ENCODE results near the gene OR10H4.
"Not testable (repeated sequence)": the region's sequence is repeated elsewhere in the genome, so short reads cannot be mapped to it uniquely, and the experiment has no call there.

OR10H4 gene

DNA sequence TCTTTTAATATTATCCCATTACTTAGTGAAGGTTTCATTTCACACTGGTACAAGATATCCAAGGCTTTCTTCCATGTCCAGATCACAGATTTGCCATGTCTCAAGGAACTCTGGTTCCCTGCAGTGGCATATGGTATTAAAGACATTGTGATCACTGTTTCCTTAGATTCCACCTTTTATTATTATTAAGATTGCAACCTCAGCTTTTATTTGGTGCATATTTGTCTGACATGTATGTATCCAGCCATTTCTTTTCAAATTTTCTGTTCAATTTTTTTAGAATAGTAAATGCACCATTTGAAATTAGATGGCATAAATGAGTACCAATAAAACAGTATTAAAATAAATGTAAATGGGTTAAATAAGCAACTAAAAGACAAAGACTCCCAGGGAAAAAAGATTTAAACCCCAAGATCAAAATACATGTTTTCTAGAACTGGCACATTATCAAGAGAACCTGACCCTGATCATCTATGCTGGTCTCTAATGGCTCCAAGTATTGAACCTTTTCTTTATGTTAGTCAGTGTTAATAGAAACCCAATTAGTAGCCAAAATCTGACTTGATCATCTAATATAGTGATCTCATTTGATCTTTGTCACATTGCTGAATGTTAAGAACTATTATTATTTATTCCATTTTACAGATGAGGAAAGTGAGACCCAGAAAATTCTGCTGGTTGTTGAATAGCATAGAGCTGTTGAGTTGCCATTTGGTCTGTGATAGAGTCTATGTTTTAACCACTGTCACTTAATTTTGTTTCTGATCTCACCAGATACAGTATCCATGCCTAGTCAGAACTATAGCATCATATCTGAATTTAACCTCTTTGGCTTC, at the start of gene OR10H4:
Gene OR10H4, plus strand, starts transcription at position 786 of the 836 bp plus-strand sequence. Its CDS starts 0 bp downstream, at position 786.
- no peak for DNase-seq (ENCODE audit: low spot score)

DNA sequence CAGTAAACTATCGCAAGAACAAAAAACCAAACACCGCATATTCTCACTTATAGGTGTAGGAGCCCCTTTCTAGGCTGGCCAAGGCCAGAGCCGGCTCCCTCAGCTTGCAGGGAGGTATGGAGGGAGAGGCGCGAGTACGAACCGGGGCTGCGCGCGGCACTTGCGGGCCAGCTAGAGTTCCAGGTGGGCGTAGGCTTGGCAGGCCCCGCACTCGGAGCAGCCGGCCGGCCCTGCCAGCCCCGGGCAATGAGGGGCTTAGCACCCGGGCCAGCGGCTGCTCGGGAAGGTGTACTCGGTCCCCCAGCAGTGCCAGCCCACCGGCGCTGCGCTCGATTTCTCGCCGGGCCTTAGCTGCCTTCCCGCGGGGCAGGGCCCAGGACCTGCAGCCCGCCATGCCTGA, 49.2 kb upstream of the OR10H4 start:
- DNase-seq (ENCODE audit: low spot score) = not testable (repeated sequence)

- not testable (repeated sequence) for DNase-seq (ENCODE audit: low spot score)
Observed at GRCh38 chr19:15900032-15900431, 48.8 kb upstream of the OR10H4 start.

- DNase-seq (ENCODE audit: low spot score) = no peak
Observed at GRCh38 chr19:15900504-15900903, 48.3 kb upstream of the OR10H4 start.

- DNase-seq (ENCODE audit: low spot score) = no peak
Observed at GRCh38 chr19:15902254-15902653, 46.6 kb upstream of the OR10H4 start.

DNA sequence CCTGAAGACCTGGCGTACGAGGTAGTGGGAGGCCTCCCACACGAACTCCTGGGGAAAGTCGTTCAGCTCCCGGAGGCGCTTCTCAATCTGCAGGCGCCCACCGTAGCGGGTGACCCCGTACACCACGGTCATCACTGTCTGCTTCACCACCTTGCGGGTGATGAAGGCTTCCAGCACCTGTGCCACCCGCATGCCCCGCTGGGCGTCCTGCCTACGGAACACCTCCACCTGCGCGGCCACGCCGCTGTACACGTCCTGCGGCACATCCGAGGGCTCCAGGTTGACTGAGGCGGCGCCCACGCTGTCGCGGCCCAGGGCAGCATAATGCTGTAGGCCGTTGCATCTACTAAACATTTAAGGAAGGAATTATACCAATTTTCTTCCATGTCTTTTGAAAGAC, 45.9 kb upstream of the OR10H4 start:
- DNase-seq (ENCODE audit: low spot score) = not testable (repeated sequence)

DNA sequence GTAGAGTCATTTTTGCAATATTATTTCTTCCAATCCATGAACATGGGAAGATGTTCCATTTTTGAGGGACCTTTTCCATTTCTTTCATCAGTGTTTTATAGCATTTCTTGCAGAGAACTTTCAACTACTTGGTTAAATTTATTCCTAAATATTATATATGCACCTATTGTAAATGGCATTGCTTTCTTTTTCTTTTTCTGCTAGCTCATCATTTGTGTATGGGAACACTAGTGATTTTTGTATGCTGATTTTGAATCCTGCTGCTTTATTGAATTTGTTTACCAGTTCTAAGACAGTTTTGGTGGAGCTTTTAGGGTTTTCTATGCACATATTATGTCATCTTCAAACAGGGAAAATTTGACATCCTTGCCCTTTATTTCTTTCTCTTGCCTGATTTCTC, 43.8 kb upstream of the OR10H4 start:
- DNase-seq (ENCODE audit: low spot score) = no peak

DNA sequence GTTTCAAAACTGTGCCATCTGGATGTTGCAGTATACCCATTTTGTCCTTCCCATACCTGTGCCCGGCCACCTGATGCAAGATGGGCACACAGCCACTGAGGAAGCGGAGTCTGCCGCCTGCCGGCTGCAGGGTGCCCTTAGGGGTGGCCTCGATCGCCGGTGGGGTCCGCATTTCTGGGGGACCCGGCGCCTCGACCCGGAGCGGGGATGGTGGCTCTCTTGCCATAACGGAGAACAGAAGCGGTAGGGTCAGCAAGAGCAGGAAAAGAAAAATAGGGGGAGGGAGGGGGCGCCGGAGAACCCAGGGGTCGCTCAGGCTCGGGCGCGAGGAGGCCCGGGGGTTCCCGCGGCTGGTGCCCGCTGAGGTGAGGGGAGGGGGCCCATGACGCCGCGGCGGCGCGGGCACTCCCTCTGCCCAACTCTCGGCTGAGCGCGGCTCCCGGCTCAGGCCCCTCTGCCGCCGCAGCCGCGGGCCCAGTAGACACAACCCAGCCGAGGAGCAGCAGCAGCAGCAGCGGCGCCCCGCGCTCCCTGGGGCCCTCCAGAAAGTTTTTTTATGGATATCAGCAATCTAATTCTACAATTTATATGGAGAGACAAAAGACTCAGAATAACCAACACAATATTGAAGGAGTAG, 37.1 kb upstream of the OR10H4 start:
- DNase-seq (ENCODE audit: low spot score) = peak; percentile 54

DNA sequence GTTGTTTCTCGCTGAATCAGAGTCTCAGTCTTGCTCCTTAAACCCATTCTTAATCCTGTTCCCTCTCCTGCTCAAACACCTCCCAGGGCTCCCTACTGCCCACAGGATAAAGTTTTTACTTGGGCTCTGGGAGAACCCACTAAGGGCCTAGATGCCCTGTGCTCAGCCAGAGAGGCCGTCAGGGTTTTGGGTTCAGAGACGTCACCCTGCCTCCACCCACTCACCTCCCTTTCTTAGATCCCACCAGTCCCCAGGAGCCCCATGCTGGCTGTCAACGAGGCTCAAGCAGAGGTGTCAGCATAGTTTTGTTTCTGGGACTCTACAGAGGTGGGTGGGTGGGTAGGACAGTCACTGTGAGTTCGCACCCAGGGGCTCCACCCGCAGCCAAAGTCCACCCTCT, 35.4 kb upstream of the OR10H4 start:
- no peak for DNase-seq (ENCODE audit: low spot score)

DNA sequence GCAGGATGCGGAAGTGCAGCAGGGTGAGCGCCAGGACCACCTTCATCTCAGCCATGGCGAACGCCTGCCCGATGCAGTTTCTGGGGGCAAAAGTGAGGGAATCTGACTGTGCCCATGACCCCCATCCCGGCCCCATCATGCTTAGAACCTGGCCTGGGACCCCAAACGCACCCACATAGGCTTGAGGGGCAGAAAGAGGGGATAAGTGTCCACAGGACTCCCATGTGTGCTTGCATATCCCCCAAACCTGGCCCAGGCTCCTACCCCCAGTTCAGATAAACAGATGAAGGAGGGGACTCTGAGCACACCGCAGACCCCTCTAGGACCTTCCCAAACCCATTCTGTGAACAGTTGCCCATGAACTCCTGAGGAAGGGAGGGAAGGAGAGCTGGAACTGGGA, 35.0 kb upstream of the OR10H4 start:
- DNase-seq (ENCODE audit: low spot score) = no peak

DNA sequence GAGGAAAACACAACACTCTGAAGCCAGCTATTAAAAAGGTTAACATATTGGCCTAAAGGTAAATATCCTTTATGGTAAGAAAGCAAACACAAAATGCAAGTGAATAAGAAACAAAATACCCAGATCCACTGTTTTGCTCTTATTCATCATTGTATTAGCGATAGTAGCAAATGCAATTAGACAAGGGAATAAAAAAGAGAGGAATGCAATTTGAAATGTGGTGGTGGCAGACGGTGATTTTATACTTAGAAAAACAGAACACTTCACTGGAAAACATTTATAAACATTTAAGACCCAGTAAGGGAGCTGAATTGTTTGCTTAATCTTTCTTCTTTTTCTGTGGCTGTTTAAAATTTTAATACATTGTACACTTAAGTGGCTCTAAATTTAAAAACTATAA, 33.7 kb upstream of the OR10H4 start:
- DNase-seq (ENCODE audit: low spot score) = no peak

DNA sequence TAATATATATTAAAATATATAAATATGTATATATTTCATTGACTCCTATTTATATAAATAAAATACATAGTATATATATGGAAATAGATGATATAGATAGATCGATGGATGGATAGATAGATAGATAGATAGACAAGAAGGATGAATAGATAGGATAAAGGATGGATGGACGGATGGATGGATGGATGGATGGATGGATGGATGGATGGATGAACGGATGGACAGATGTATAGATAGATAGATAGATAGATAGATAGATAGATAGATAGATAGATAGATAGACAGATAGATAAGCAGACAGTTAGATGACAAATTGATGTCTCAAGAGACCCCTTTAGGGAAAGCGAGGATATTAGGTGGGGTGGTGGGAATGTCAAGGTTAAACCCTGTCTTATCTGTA, 29.6 kb upstream of the OR10H4 start:
- no peak for DNase-seq (ENCODE audit: low spot score)

DNA sequence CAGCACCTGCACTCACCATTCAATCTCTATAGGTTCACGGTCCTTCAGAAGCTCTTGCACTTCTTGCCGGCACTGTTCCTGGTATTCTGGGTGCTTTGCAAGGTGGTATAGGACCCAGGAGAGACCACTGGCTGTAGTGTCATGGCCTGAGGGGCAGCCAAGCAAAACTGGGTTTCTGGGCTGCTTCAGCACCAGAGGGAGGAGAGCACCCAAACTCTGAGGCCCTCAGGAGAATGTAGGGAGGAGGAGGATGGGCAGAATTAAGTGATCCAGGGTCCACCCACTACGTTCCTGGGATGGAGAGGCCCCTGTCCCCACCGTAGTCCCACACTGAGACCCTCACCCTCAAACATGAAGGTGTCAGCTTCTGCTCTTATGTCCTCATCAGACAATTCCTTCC, 26.8 kb upstream of the OR10H4 start:
- DNase-seq (ENCODE audit: low spot score) = no peak

GRCh38 chr19:15923702-15924101, 25.1 kb upstream of the OR10H4 start:
- no peak for DNase-seq (ENCODE audit: low spot score)

DNA sequence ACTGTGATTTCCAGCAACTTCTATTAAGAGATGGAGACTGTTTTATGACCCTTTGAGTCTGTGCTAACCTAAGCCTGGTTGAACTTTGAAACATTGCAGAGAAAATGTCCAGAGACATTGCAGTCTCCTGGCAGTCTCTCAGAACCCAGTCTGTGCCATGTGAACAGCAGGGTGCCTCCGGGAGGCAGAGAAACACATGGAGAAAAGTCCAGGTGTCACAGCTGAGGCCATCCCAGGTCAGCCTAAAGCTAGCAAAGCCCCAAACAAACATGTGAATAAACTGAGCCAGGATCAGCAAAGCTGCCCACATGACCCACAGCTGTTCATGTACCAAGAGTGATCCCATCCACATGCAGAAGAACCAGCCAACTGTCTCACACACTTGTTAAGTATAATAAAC, 22.3 kb upstream of the OR10H4 start:
- no peak for DNase-seq (ENCODE audit: low spot score)

DNA sequence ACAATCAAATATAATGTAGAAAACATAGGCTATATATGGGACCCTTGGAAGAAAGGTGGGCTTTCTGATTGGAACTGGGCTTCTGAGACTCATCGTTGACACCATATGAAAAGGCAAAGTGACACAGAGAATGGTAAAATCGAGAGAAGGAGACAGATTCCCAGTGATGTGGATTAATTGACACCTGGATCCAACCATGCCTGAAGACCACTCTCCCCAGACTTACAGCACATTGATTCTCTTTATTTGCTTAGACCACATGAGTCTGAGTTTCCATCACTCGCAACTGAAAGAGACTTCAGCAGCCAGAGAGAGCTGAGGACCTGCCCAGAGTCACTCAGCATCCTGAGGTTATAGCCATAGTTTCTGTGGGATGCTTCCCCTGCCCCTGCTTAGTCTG, 20.5 kb upstream of the OR10H4 start:
- DNase-seq (ENCODE audit: low spot score) = no peak

DNA sequence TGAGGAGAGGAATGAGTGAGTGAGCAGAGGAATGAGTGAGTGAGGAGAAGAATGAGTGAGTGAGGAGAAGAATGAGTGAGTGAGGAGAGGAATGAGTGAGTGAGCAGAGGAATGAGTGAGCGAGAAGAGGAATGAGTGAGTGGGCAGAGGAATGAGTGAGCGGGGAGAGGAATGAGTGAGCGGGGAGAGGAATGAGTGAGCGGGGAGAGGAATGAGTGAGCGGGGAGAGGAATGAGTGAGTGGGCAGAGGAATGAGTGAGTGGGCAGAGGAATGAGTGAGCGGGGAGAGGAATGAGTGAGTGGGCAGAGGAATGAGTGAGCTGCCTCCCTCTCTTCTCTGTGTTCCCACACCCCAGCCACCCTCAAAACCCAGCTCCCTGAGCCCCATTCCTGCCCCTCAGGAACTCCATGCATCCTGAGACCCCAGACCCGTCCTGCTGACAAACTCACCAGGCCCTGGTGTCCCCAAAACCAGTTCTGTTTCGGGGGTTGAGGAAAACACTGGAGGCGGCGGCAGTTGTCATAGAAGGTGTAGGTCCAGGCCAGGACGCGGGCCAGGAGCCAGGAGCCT, 15.0 kb upstream of the OR10H4 start:
- DNase-seq (ENCODE audit: low spot score) = not testable (repeated sequence)

DNA sequence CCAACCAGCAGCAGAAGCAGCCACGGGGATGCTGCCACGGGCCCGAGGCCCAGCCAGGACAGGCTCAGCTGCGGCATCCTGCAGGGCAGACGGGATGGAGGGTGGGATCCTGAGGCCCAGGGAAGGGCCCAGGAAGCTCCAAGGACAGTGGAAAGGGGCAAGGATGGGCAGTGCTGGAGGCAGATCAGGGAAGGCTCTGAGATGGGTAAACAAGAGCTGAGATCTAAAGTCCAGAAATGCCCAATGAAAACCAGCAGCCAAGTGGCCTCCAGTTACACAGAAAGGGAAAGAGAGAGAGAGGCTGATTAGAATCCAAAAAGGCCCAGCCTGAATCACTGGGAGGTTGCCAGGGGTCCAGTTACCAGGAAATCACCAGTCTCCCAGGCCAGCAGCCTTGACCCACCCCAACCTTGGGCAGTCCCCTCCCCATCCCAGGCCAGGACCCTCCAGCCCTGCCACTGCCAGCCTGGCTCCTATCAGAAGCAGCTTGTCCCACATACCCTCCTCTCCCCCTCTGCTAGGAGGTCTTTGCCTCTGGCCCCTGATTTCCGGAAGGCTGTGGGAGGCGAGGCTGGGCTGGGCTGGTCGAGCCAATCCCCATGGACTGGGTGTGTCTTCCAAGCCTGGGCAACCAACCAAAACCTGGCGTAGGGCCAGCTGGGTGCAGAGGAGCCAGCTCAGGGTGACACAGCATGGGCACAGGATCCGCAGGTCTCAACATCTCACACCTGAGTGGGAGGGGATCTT, 14.3 kb upstream of the OR10H4 start, which contains the start of gene CYP4F11:
Gene CYP4F11, minus strand, starts transcription at position 198 of the 747 bp plus-strand sequence. Its CDS starts 121 bp downstream, at position 77.
- DNase-seq (ENCODE audit: low spot score) = peak; percentile 45

- DNase-seq (ENCODE audit: low spot score) = no peak
Observed at GRCh38 chr19:15935167-15935702, 13.6 kb upstream of the OR10H4 start.

- DNase-seq (ENCODE audit: low spot score) = no peak
Observed at GRCh38 chr19:15936173-15936572, 12.6 kb upstream of the OR10H4 start.

- DNase-seq (ENCODE audit: low spot score) = no peak
Observed at GRCh38 chr19:15936950-15937349, 11.9 kb upstream of the OR10H4 start.

DNA sequence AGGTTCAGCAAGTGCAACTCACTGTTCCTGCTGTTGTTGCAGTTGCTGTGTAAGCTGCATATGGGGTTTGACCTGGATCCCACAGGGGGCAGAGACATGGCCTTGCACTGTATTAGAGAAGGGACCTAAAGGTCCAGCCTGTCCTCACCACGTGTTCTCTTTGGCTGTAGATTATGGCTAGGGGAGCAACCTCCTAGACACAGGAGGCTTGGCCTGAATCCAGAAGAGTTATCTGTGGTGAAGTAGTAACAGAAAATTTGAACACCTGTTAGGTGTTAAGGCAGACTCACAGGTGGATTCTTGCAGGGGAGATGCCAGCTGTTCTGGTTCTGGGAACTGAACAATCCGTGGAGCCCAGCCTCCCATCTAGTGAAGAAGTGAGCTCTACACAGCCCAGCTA, 11.0 kb upstream of the OR10H4 start:
- no peak for DNase-seq (ENCODE audit: low spot score)
